Pons (tissue), 1 donor: ENCODE measurements around the gene PDE11A.
A peak's percentile ranks its signal among the peaks of the same experiment; 100 is the strongest.
"Not testable (repeated sequence)": the region's sequence is repeated elsewhere in the genome, so short reads cannot be mapped to it uniquely, and the experiment has no call there.

Source experiments
- DNase-seq: peaks from one replicate; pipeline ENCODE4 v3.0.0-alpha.2; 2016; ENCODE audit warnings: low spot score

Gene PDE11A

DNA sequence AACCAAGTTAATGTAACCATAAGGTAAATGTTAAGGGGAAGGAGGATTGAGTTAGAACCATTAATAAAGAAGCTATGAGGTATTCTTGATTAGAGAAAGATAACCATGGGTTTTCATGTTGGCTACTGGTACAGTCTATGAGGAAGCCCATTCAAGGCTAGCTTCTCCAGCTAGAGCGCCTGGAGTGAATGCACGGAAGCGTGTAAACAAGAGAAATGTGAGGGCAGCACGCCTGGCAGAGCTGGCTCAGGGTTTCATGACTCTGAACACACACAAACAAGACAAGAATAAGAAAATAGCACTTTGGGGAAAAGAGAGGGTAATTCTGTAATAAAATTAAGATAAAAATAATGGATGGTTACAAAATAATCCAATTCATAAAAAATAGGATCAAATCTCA lies 255.3 kb downstream of the PDE11A start:
- DNase-seq = no peak

DNA sequence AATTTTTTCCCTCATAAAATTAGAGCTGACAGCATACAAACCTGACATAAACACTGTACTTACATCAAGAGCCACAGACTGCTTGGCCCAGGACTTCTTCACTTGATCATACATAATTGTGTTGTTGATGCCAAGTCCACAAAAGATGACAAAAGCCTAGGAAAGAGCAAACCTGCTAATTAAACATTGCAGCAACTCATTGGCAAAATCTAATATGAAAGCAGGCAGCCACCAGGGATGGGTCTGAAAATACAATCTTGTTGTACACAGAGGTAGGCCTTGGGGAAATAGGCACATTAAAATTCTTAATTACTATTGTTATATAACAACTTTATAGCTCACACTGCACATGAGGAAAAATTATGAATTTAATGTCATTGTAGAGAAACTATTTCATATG lies 255.8 kb downstream of the PDE11A start:
- no peak for DNase-seq

DNA sequence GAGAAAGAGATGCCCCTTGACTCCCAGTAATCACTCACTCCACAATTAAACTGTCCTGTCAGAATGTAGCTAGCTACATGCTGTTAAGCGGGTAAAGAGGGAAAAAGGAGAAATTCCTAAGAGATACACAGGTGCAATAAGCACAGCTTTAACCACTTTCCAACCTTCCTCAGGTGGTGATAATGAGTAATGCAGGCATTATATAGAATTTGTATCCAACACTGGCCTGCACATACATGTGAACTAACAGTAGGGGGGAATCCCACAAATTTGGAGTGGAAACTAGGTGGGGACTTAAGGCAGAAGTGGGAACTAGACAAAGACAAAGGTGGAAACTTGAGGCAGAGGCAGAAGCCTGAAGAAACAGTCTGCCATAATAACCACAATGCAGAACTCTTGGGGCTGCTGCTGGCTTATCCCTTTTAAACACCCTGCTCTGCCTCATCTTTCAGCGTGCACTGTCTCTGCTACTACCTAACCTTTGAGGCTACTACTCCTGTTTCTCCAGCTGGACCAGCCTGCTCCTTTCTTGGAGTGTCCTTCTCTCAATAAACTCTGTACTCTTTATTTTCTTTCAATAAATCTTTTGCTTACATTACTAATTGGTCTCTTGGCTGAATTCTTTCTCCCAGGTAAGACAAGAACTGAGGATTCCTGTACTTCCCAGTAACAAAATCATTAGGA lies 259.7 kb downstream of the PDE11A start:
- no peak for DNase-seq

GRCh38 chr2:177810906-177811305 lies 261.7 kb downstream of the PDE11A start:
- DNase-seq = no peak

DNA sequence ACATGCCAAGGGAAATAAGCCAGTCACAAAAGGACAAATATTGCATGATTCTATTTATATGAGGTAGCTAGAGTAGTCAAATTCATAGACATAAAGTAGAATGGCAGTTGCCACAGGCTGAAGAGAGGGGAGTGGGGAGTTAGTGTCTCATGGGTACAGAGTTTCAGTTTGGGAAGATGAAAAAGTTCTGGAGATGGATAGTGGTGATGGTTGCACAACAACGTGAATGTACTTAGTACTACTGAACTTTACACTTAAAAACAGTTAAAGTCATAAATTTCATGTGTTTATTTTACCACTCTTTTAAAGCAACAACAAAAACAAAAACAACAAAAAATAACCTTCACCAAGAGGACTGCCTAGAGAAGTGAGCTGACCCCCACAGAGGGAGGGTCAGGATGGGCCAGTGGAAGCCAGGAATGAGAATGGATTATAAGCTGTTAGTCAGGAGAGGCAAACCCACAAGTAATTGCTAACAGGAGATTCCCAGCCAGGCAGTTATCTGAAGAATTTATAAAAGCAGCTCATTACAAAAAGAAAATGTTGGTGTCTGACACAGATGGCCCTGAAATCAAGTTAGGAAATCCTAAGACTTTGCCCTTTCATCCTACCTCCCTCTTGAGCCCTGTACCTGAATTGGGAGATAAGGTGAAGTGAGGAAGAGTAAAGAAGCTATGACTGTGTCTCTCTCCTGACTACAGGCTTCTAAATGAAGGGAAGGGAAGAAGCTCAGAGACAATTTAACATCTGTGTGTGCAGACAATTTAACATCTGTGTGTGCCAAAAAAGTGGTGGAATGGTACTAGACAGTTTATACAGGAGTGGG lies 263.4 kb downstream of the PDE11A start:
- DNase-seq = no peak

DNA sequence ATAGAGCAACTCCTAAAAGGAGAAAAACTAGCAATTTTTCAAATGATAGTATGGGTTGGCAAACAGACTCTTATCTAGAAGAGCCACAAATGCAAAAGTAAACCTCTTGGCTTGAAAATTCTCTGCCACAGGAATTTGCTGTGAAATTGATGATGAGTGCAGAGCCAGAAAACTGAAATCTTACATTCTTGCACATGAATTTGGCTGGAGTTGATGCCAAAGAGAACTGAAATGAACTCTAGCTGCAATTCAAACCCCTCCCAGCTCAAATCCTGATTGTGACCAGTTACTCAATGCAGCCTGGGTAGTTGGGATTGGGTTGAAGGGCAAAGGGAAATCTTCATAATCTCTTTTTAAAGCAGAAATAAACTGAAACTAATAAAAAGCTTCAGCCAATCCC lies 266.6 kb downstream of the PDE11A start:
- DNase-seq = no peak

GRCh38 chr2:177799531-177799930 lies 273.0 kb downstream of the PDE11A start:
- peak; percentile 3 for DNase-seq

DNA sequence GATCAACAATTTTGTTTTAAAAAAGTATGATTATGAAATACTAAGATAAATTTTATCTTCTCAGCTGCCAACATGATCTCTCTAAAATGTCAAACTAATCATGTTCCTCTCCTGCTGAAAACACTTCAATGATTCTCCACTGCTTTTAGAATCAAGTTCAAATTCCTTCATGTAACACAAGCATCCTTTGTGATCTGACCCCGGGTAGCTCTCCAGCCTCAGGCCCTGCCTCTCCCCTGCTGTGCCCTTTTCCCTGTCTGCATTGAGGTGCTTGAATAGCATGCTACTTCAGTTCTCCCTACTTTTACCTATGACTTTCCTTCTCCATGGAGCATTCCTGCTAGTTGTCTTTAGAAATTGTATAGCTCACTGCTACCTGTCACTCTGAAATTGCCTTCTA lies 274.8 kb downstream of the PDE11A start:
- DNase-seq = no peak

DNA sequence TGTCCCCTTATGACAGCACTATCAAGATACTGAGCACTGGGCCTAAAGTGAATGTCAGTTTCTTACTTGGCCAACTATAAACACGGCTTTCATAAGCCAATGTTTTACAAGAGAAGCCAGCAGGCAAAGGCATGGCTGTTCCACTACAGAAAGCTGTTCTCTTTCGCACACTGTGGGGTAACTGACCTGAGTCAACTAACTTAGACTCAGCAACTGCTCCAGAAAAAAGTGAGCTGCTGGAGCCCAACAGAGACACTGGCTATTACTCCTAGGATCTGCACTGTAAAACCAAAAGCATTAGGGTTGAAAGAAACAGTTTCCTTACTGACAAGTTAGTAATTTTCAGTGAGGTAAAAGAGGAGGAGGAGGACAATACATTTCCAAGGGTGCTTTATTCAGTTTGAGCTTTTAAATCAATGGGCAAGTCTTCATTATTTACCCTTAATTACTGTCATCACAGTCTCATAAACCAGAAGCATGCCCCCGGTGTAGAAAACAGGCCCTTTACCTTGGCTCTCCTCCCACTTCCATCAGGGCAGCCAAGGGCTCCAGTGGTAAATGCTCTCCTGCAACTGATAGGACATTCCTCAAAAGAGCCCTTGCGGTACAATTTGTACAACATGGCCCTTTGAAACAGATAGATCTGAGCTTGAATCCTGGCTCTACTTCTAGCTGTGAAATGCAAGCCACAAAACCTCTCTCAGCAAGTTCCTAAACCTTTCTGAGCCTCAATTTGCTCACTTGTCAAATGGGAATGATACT lies 275.7 kb downstream of the PDE11A start:
- DNase-seq = no peak

- DNase-seq = no peak
Observed at GRCh38 chr2:177796011-177796410, 276.6 kb downstream of the PDE11A start.

- not testable (repeated sequence) for DNase-seq
Observed at GRCh38 chr2:177785143-177785542, 287.4 kb downstream of the PDE11A start.

- DNase-seq = no peak
Observed at GRCh38 chr2:177784745-177785067, 287.9 kb downstream of the PDE11A start.

GRCh38 chr2:177783835-177784744 lies 288.5 kb downstream of the PDE11A start:
- no peak for DNase-seq

- no peak for DNase-seq
Observed at GRCh38 chr2:177783091-177783490, 289.5 kb downstream of the PDE11A start.

- no peak for DNase-seq
Observed at GRCh38 chr2:177782613-177783012, 290.0 kb downstream of the PDE11A start.

- DNase-seq = no peak
Observed at GRCh38 chr2:177778472-177778871, 294.1 kb downstream of the PDE11A start.

- no peak for DNase-seq
Observed at GRCh38 chr2:177772529-177772928, 300.0 kb downstream of the PDE11A start.

GRCh38 chr2:177771191-177771590 lies 301.4 kb downstream of the PDE11A start:
- no peak for DNase-seq

DNA sequence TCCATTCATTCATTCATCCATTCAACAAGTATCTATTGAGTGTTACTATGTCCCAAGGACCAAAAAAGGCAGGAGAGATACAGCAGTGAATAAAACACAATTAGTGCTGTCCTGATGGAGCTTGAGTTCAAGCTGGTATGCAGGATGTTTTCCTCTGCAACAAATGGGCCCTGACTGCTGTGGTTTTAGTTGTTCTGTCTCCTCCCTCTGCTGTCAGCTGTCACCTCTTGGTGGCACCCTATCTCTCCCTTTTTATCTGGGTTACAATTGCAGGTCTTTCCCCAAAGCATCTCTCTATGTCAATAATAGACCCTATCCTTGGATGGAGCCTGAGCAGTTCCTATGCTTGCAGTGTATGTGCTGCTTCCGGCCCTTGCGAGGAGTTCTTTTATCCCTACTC lies 304.8 kb downstream of the PDE11A start:
- DNase-seq = peak; percentile 35

DNA sequence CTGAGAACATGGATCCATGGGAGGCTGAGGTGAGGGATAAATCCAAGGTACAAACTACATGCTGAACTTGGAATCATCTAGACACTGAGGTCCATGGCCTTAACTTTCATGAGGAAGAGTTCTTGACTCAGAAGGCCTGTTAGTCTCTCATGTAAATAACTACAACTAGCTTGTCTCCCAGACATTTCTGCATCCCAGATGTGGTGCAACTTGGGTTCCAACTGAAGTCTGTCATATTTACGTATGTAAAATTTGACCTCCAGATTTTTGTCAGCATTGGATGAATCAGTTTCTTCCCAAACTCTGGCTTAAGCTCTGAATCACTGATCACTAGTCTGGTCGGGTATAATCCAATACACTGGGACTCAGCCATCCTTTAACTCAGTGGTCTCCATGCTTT lies 306.9 kb downstream of the PDE11A start:
- no peak for DNase-seq

DNA sequence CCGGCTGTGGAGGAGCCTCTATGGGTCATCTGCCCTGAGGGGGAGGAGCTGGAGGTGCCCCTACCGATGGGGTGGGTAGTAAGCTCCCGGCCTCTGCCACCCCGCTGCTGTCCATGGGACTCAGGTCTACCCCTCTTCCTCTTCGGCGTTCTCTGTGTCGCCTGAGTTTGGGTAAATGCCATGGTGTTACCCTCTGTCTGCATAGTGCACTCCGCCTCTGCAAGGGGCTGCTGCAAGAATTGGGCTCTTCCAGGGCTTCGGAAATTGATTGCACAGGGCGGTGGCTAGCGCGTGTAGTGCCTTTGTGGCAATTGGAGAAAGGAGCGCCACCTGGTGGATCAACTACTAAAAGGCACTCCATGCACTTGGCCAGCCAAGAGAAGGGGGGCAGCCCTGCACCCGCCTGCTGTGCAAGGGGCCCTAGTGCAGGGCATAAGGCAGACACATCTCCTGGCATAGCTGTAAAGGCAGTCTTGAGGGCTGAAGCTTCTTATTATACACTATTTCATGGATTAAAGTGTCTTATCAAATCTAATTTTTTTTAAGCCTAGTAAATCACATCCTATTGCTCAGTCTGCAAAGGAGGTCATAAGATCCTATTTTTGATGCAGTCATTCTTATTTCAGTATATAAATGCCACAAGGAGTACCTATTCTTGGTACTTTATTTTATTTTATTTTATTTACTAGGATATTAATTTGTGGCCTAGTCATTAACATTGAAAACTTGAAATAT lies 308.9 kb downstream of the PDE11A start:
- peak; percentile 68 for DNase-seq
